SK-N-SH (cell line): ENCODE results near the gene RASAL3. TPM values are rescaled to one million over a fixed set of nuclear protein-coding genes. Genes with fewer than 3 reads are reported as not detected.

ENCODE experiments used
- CTCF ChIA-PET: fragments of 300-600, 350-600 bp; formaldehyde crosslinking; extraction: SDS; loops from one replicate; lab custom pipeline; 2021; lab: Yijun Ruan, JAX
- POLR2A ChIA-PET: fragments of 350-600 bp; sonication (Branson Sonifier 250); formaldehyde crosslinking; extraction: SDS; loops from one replicate; lab custom pipeline; 2020; ENCODE audit warnings: antibody characterized with exemption, inconsistent platforms; lab: Yijun Ruan, JAX
- DNase-seq: peaks from one replicate; pipeline ENCODE4 v3.0.0; 2012
- H2AFZ ChIP-seq: fragments of 200-600 bp; sonication (generic); 2 replicates; pipeline ENCODE4 v1.8.1; 2016; ENCODE audit warnings: antibody characterized with exemption, mild to moderate bottlenecking, low read depth
- H3F3A ChIP-seq: fragments of 200-600 bp; sonication (generic); replicated peaks from 2 replicates; pipeline ENCODE3; 2016; ENCODE audit warnings: antibody characterized with exemption, mild to moderate bottlenecking; ENCODE audit not compliant: insufficient read depth
- H3K27ac ChIP-seq, 2 experiments: fragments of 200-500 bp in 1 of 2; fragments of 200-600 bp in 1 of 2; sonication (Bioruptor generic) in 1 of 2; sonication (generic), shearing (Covaris generic) in 1 of 2; 2 replicates each; pipeline versions ENCODE4 v1.5.1 to v1.6.1; 2014 to 2016; ENCODE audit warnings: low read depth in 2 of 2, inconsistent platforms in 1 of 2, low read length in 1 of 2, mild to moderate bottlenecking in 1 of 2, mixed read lengths in 1 of 2
- H3K27me3 ChIP-seq: fragments of 200-600 bp; sonication (generic), shearing (Covaris generic); 2 replicates; pipeline ENCODE4 v1.6.1; 2016; ENCODE audit warnings: mixed run types; ENCODE audit not compliant: insufficient read depth
- H3K36me3 ChIP-seq, 2 experiments: fragments of 200-500 bp in 1 of 2; fragments of 200-600 bp in 1 of 2; sonication (Bioruptor generic) in 1 of 2; sonication (generic) in 1 of 2; replicated peaks in 1 of 2; 2 replicates each; pipeline versions ENCODE3 to v1.5.1; 2014 to 2016; ENCODE audit warnings: low read length in 1 of 2, mild to moderate bottlenecking in 1 of 2; ENCODE audit not compliant: insufficient read depth in 2 of 2, control insufficient read depth in 1 of 2
- H3K4me1 ChIP-seq, 2 experiments: fragments of 200-500 bp in 1 of 2; fragments of 200-600 bp in 1 of 2; sonication (Bioruptor generic) in 1 of 2; sonication (generic), shearing (Covaris generic) in 1 of 2; 2 replicates each; pipeline versions ENCODE4 v1.5.1 to v1.6.1; 2014 to 2016; ENCODE audit warnings: low read depth in 1 of 2, low read length in 1 of 2, mixed run types in 1 of 2; ENCODE audit not compliant: insufficient read depth in 2 of 2, control insufficient read depth in 1 of 2
- H3K4me2 ChIP-seq: fragments of 200-600 bp; sonication (generic), shearing (Covaris generic); 2 replicates; pipeline ENCODE4 v1.6.1; 2017; ENCODE audit warnings: mixed run types
- H3K4me3 ChIP-seq, 2 experiments: fragments of 200-500 bp in 1 of 2; fragments of 200-600 bp in 1 of 2; sonication (Bioruptor generic) in 1 of 2; sonication (generic), shearing (Covaris generic) in 1 of 2; 2 replicates each; pipeline versions ENCODE4 v1.5.1 to v1.8.1; 2014 to 2016; ENCODE audit warnings: low read depth in 2 of 2, inconsistent platforms in 1 of 2, low read length in 1 of 2, mild to moderate bottlenecking in 1 of 2, mixed read lengths in 1 of 2, moderate library complexity in 1 of 2
- H3K79me2 ChIP-seq: fragments of 200-600 bp; sonication (generic); 2 replicates; pipeline ENCODE4 v1.8.1; 2017; ENCODE audit warnings: mild to moderate bottlenecking; ENCODE audit not compliant: insufficient read depth
- H3K9ac ChIP-seq: fragments of 200-600 bp; sonication (generic); 2 replicates; pipeline ENCODE4 v1.6.1; 2017; ENCODE audit warnings: mixed run types
- H3K9me2 ChIP-seq: fragments of 200-600 bp; sonication (generic); 2 replicates; pipeline ENCODE4 v1.6.1; 2017; ENCODE audit warnings: mixed run types
- H3K9me3 ChIP-seq: fragments of 200-600 bp; sonication (generic); 2 replicates; pipeline ENCODE4 v1.6.1; 2017; ENCODE audit warnings: mixed run types, mild to moderate bottlenecking, moderate library complexity
- H4K20me1 ChIP-seq: fragments of 200-600 bp; sonication (generic); 2 replicates; pipeline ENCODE4 v1.6.1; 2017; ENCODE audit warnings: mild to moderate bottlenecking, mixed run types; ENCODE audit not compliant: insufficient read depth
- CHD2 ChIP-seq: fragments of 150-350 bp; IDR thresholded peaks from 2 replicates; pipeline ENCODE4 v1.6.1; 2018; ENCODE audit warnings: low read length; ENCODE audit not compliant: partially characterized antibody
- ELF1 ChIP-seq: IDR thresholded peaks from 2 replicates; pipeline ENCODE4 v1.4.0; 2012
- EP300 ChIP-seq, 2 experiments: IDR thresholded peaks; 2 replicates each; pipeline versions ENCODE4 v1.4.0 to v1.6.1; 2012; ENCODE audit warnings: borderline replicate concordance in 1 of 2, low read depth in 1 of 2, low read length in 1 of 2
- FOXM1 ChIP-seq: IDR thresholded peaks from 2 replicates; pipeline ENCODE4 v1.4.0; 2012; ENCODE audit warnings: low read depth, mild to moderate bottlenecking
- GABPA ChIP-seq: IDR thresholded peaks from 2 replicates; pipeline ENCODE4 v1.4.0; 2012; ENCODE audit warnings: low read depth, mild to moderate bottlenecking
- JUND ChIP-seq: IDR thresholded peaks from 2 replicates; pipeline ENCODE4 v1.4.0; 2012
- MEF2A ChIP-seq: IDR thresholded peaks from 2 replicates; pipeline ENCODE4 v1.4.0; 2012; ENCODE audit warnings: low read depth, borderline replicate concordance
- MXI1 ChIP-seq: IDR thresholded peaks from 2 replicates; pipeline ENCODE4 v1.6.1; 2012; ENCODE audit warnings: mild to moderate bottlenecking, low read depth, low read length, improper control_type of control experiment
- NFIC ChIP-seq: IDR thresholded peaks from 2 replicates; pipeline ENCODE4 v1.4.0; 2012; ENCODE audit warnings: borderline replicate concordance
- RCOR1 ChIP-seq: fragments of 150-350 bp; IDR thresholded peaks from 2 replicates; pipeline ENCODE4 v1.6.1; 2017; ENCODE audit warnings: antibody characterized with exemption, low read length
- SIN3A ChIP-seq: IDR thresholded peaks from 2 replicates; pipeline ENCODE4 v1.6.1; 2012; ENCODE audit warnings: low read depth, mild to moderate bottlenecking, low read length, moderate library complexity, borderline replicate concordance
- SMC3 ChIP-seq: IDR thresholded peaks from 2 replicates; pipeline ENCODE4 v1.6.1; 2012; ENCODE audit warnings: low read depth, low read length, improper control_type of control experiment
- TAF1 ChIP-seq: IDR thresholded peaks from 2 replicates; pipeline ENCODE4 v1.6.1; 2012; ENCODE audit warnings: low read depth, mild to moderate bottlenecking, low read length, moderate library complexity, borderline replicate concordance
- TCF12 ChIP-seq: IDR thresholded peaks from 2 replicates; pipeline ENCODE4 v1.4.0; 2012
- YY1 ChIP-seq: IDR thresholded peaks from 2 replicates; pipeline ENCODE4 v1.4.0; 2012; ENCODE audit warnings: low read depth, mild to moderate bottlenecking
- ZBTB33 ChIP-seq: IDR thresholded peaks from 2 replicates; pipeline ENCODE4 v1.4.0; 2012; ENCODE audit warnings: low read depth, borderline replicate concordance
- WGBS: methylation state at CpG from one replicate; pipeline ENCODE4 v1.1.6; 2017; ENCODE audit warnings: low lambda C conversion rate; 5-methylcytosine and 5-hydroxymethylcytosine counted together
- polyA plus RNA-seq, 3 experiments: library from polyadenylated mRNA; depleted of rRNA; stranded (reverse); fragments of >200 nt; gene quantifications; 2 replicates each; pipeline ENCODE4 v1.2.3, GENCODE V29; 2012
- TF ChIP-seq, protein P1 (sequence below): IDR thresholded peaks from 2 replicates; pipeline ENCODE4 v1.4.0; 2012; ENCODE audit warnings: low read depth, borderline replicate concordance
- TF ChIP-seq, protein P2 (sequence below): fragments of 150-350 bp; IDR thresholded peaks from 2 replicates; pipeline ENCODE4 v1.6.1; 2017; ENCODE audit warnings: antibody characterized with exemption, low read length, low read depth, borderline replicate concordance
- TF ChIP-seq, protein P3 (sequence below): IDR thresholded peaks from 2 replicates; pipeline ENCODE4; 2012
- TF ChIP-seq, protein P4 (sequence below): IDR thresholded peaks from 2 replicates; pipeline ENCODE4 v1.6.1; 2012; ENCODE audit warnings: mild to moderate bottlenecking, low read depth, low read length, moderate library complexity

The RASAL3 gene
- polyA plus RNA-seq, 1 of the 3 experiments (the other 2 are of a cell fraction), result 0.02 TPM

GRCh38 chr19:15456871-15457700, 7.3 kb downstream of the RASAL3 start:
- Histone ChIP-seq H3K4me2 (no peak overlapping the region), H3K9ac (no peak overlapping the region), H3K9me3 (no peaks in the 10 kb centered on the region), H3K36me3 (no peaks in the 10 kb centered on the region), H3K9me2 (no peaks in the 10 kb centered on the region), H3K79me2 (no peaks in the 10 kb centered on the region), H3K4me3 (no peak overlapping the region), H4K20me1 (no peaks in the 10 kb centered on the region), H3K4me1 (peaks cover 0 to 10% of the 10 kb centered on the region in 2 experiments; a peak in 2 of 4 replicates), H3K27me3 (peaks cover 48% of the 10 kb centered on the region), H3K27ac (no peak overlapping the region), H2AFZ (no peak overlapping the region), H3F3A (peaks cover 1% of the 10 kb centered on the region)
- WGBS, result 7% methylated on average over 8 of the region's 86 CpGs
- TF ChIP-seq JUND (no peak), NFIC (no peak), MXI1 (no peak), FOXM1 (no peak), ELF1 (no peak), SIN3A (no peak), TCF12 (no peak), YY1 (no peak), EP300 (IDR thresholded peaks at IDR 0.05; ENCODE audit: borderline replicate concordance in 1 of 2, low read depth in 1 of 2, low read length in 1 of 2) (no peak), RCOR1 (no peak), SMC3 (no peak), MEF2A (no peak), GABPA (no peak), ZBTB33 (no peak), TAF1 (no peak), CHD2 (no peak)
- TF ChIP-seq, protein P1, sequence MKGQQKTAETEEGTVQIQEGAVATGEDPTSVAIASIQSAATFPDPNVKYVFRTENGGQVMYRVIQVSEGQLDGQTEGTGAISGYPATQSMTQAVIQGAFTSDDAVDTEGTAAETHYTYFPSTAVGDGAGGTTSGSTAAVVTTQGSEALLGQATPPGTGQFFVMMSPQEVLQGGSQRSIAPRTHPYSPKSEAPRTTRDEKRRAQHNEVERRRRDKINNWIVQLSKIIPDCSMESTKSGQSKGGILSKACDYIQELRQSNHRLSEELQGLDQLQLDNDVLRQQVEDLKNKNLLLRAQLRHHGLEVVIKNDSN, result no peak
- TF ChIP-seq, protein P2, sequence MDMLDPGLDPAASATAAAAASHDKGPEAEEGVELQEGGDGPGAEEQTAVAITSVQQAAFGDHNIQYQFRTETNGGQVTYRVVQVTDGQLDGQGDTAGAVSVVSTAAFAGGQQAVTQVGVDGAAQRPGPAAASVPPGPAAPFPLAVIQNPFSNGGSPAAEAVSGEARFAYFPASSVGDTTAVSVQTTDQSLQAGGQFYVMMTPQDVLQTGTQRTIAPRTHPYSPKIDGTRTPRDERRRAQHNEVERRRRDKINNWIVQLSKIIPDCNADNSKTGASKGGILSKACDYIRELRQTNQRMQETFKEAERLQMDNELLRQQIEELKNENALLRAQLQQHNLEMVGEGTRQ, result no peak
- TF ChIP-seq, protein P3, sequence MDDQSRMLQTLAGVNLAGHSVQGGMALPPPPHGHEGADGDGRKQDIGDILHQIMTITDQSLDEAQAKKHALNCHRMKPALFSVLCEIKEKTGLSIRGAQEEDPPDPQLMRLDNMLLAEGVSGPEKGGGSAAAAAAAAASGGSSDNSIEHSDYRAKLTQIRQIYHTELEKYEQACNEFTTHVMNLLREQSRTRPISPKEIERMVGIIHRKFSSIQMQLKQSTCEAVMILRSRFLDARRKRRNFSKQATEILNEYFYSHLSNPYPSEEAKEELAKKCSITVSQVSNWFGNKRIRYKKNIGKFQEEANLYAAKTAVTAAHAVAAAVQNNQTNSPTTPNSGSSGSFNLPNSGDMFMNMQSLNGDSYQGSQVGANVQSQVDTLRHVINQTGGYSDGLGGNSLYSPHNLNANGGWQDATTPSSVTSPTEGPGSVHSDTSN, result no peak
- TF ChIP-seq, protein P4, sequence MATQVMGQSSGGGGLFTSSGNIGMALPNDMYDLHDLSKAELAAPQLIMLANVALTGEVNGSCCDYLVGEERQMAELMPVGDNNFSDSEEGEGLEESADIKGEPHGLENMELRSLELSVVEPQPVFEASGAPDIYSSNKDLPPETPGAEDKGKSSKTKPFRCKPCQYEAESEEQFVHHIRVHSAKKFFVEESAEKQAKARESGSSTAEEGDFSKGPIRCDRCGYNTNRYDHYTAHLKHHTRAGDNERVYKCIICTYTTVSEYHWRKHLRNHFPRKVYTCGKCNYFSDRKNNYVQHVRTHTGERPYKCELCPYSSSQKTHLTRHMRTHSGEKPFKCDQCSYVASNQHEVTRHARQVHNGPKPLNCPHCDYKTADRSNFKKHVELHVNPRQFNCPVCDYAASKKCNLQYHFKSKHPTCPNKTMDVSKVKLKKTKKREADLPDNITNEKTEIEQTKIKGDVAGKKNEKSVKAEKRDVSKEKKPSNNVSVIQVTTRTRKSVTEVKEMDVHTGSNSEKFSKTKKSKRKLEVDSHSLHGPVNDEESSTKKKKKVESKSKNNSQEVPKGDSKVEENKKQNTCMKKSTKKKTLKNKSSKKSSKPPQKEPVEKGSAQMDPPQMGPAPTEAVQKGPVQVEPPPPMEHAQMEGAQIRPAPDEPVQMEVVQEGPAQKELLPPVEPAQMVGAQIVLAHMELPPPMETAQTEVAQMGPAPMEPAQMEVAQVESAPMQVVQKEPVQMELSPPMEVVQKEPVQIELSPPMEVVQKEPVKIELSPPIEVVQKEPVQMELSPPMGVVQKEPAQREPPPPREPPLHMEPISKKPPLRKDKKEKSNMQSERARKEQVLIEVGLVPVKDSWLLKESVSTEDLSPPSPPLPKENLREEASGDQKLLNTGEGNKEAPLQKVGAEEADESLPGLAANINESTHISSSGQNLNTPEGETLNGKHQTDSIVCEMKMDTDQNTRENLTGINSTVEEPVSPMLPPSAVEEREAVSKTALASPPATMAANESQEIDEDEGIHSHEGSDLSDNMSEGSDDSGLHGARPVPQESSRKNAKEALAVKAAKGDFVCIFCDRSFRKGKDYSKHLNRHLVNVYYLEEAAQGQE, result no peak
- ChIA-PET POLR2A (interaction anchor here (0.9 kb wide), 1 partner anchor 38 kb away, joined by 3 read pairs; the partner anchor contains the start of gene AKAP8L), CTCF (interaction anchor here (0.8 to 1.4 kb wide), 4 partner anchors 9 to 280 kb away, joined by 3 to 5 read pairs (median 4); no protein-coding TSS in a partner anchor)
- no peak for DNase-seq
